Activated naive CD4-positive, alpha-beta T cell treated with anti-CD3 and anti-CD28 coated beads, Interleukin-2, amount 10 ng/mL, durations not matched to agents 7 days and 5 days (primary cell): ENCODE measurements around the gene ZSWIM6.
A peak's percentile ranks its signal among the peaks of the same experiment; 100 is the strongest.
"Not testable (repeated sequence)": the region's sequence is repeated elsewhere in the genome, so short reads cannot be mapped to it uniquely, and the experiment has no call there.

Experiments used
- CTCF ChIA-PET: fragments of 350-600 bp; sonication (Branson Sonifier 250); formaldehyde crosslinking; loops from one replicate; lab custom pipeline; 2021; ENCODE audit warnings: antibody characterized with exemption; lab: Charles Lee
- DNase-seq: peaks from one replicate; pipeline ENCODE4 v3.0.0-alpha.2; 2020
- H3K27ac Mint-ChIP-seq: one replicate; pipeline ENCODE4 v1.8.0; 2021; ENCODE audit warnings: mild to moderate bottlenecking, moderate library complexity, mixed read lengths
- H3K27me3 Mint-ChIP-seq: one replicate; pipeline ENCODE4 v1.8.0; 2021; ENCODE audit warnings: mild to moderate bottlenecking, mixed read lengths
- H3K36me3 Mint-ChIP-seq: one replicate; pipeline ENCODE4 v1.8.0; 2021; ENCODE audit warnings: mixed read lengths
- H3K4me1 Mint-ChIP-seq: one replicate; pipeline ENCODE4 v1.8.0; 2021; ENCODE audit warnings: mixed read lengths
- H3K4me3 Mint-ChIP-seq: one replicate; pipeline ENCODE4 v1.8.0; 2021; ENCODE audit warnings: mild to moderate bottlenecking, moderate library complexity, mixed read lengths
- H3K9me3 Mint-ChIP-seq: one replicate; pipeline ENCODE4 v1.8.0; 2021; ENCODE audit warnings: mixed read lengths

Gene ZSWIM6

DNA sequence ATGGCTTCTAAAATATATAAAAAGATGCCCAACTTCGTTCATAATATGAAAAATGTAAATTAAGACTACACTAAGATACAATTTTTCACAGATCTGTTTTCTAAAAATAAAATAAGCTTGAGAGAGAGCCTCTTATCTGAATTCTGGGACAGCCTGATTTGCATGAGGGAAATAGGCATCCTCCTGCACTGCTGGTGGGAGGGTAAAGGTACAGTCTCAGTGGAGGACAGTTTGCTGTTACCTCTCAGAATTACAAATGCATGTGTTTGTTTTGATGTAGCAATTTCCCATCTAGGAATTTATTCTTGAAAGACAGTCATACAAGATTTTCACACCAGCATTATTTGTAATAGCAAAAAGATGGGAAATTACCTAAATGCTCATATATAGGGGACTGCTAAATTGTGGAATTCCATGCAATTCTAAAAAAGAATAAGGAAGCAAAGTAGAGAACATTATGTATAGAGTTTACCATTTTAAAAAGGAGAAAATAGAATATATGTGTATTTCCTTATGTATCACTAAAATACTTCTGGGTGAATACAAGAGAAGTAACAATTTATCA is 75.7 kb downstream of the ZSWIM6 start:
- CTCF ChIA-PET = no interaction called here
- no peak overlapping the region for H3K27ac Mint-ChIP-seq
- H3K9me3 Mint-ChIP-seq = no peaks in the 10 kb centered on the region
- peaks cover 21% of the 10 kb centered on the region for H3K4me1 Mint-ChIP-seq
- H3K36me3 Mint-ChIP-seq = no peaks in the 10 kb centered on the region
- DNase-seq = no peak
- no peak overlapping the region for H3K4me3 Mint-ChIP-seq
- H3K27me3 Mint-ChIP-seq = peaks cover 4% of the 10 kb centered on the region

DNA sequence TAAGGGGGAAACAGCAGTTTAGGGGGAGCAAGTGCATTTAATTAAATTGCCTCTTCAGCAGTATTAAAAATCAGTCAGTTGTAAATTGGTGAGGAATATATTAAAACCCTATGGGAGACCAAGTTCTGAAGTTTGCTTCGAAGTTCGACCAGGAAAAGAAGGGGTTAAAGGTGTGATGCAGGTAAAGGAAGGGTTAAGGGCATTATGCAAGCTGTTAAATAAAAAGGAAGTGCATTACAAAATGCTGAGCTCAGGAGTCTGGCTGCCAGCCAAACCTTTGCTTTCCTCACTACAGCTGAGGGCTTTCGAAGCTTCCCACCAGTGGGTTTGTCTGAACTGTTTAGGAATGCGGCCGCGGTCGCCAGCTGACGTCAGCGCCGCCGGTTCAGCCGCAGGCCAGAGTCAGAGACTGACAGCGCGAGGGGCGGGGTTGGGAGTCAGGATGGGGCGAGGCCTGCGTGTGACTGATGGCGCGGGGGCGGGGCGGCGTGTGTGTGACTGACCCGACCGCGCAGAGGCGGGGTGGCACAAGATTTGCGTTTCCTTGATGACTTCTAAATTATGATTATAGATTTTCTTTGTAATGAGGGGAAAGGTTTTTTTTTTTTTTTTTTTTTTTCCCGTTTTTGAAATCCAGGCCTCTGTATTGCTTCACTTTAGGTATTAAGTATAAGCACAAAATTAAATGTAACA is 76.6 kb downstream of the ZSWIM6 start:
- Mint-ChIP-seq H3K4me3 (peak overlapping the region; percentile 45), H3K36me3 (no peaks in the 10 kb centered on the region), H3K27me3 (peaks cover 4% of the 10 kb centered on the region), H3K9me3 (no peaks in the 10 kb centered on the region), H3K27ac (peak overlapping the region; percentile 43), H3K4me1 (peaks cover 19% of the 10 kb centered on the region)
- peak; percentile 96 for DNase-seq
- CTCF ChIA-PET = interaction anchor here (0.6 kb wide), 1 partner anchor 179 kb away, joined by 3 read pairs; no protein-coding TSS in a partner anchor

DNA sequence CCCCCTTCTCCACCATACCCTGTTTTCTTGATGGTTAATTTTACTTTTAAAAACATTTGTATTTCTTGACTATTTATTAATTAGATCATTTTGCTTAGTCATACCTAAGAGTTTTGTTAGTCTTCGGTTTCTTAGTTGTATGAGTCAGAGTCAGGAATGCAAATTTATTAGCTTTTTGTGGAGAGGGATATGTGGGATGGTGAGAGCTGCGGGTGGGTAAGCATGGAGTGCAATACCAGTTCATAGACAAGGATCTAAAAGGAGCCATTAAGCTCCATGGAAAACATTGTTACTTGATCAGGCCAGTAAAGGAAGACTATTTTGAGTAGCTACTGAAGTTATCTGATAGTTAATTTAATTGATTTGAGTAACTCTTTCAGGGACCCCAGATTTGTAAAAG is 77.5 kb downstream of the ZSWIM6 start:
- no peak overlapping the region for H3K27ac Mint-ChIP-seq
- H3K4me1 Mint-ChIP-seq = peaks cover 19% of the 10 kb centered on the region
- CTCF ChIA-PET = no interaction called here

DNA sequence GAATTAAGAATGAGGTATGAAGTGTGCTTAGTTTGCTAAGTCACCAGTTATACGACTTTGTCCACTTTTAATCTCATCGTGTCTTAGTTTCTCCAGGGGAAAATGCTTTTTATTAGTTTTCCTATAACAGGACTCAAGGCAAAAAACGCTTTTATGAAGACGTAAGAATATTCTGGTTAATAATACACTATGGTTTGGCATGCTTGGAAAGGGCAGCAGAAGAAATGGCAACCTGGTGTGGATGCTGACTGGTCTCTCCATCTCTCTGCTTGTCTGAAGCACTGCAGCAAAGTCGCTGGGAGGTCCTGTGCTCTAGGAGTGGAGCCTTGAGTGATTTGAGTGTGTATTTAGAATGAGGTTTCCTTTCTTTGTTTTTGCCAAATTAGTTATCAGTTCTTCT is 78.8 kb downstream of the ZSWIM6 start:
- Mint-ChIP-seq H3K4me3 (no peak overlapping the region), H3K36me3 (no peaks in the 10 kb centered on the region), H3K27ac (no peak overlapping the region), H3K27me3 (peaks cover 4% of the 10 kb centered on the region), H3K4me1 (peaks cover 19% of the 10 kb centered on the region), H3K9me3 (no peaks in the 10 kb centered on the region)
- no peak for DNase-seq
- CTCF ChIA-PET = no interaction called here

More for the DNA sequence above, 77.5 kb downstream of the ZSWIM6 start:
- H3K9me3 Mint-ChIP-seq = no peaks in the 10 kb centered on the region
- H3K4me3 Mint-ChIP-seq = no peak overlapping the region
- peaks cover 4% of the 10 kb centered on the region for H3K27me3 Mint-ChIP-seq
- no peak for DNase-seq
- H3K36me3 Mint-ChIP-seq = no peaks in the 10 kb centered on the region

DNA sequence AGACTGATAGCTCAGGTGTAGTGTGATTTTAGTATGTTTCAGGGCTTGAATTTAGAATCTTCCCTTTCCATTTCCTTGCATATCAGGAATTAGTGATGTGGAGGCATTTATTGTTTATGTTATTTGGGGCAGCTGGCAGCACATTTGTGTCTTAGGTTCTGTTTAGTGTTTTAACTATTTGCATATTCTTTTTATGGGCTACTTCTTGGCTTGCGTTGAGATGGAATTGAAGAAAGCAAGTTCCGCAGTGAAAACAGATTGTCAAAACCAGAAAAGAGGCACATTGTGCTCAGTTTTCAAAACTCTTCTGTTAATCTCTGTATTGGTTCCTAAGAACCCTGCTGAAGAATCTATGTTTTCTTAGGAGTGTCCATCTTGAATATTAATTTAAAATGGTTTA is 80.3 kb downstream of the ZSWIM6 start:
- H3K27me3 Mint-ChIP-seq = peaks cover 4% of the 10 kb centered on the region
- H3K36me3 Mint-ChIP-seq = no peaks in the 10 kb centered on the region
- H3K27ac Mint-ChIP-seq = no peak overlapping the region
- peaks cover 19% of the 10 kb centered on the region for H3K4me1 Mint-ChIP-seq
- no peak for DNase-seq
- no peaks in the 10 kb centered on the region for H3K9me3 Mint-ChIP-seq
- H3K4me3 Mint-ChIP-seq = no peak overlapping the region
- CTCF ChIA-PET = no interaction called here

DNA sequence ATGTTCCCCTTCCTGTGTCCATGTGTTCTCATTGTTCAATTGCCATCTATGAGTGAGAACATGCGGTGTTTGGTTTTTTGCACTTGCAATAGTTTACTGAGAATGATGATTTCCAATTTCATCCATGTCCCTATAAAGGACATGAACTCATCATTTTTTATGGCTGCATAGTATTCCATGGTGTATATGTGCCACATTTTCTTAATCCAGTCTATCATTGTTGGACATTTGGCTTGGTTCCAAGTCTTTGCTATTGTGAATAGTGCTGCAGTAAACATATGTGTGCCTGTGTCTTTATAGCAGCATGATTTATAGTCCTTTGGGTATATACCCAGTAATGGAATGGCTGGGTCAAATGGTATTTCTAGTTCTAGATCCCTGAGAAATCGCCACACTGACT is 81.1 kb downstream of the ZSWIM6 start:
- DNase-seq, CTCF ChIA-PET: not testable (repeated sequence)

DNA sequence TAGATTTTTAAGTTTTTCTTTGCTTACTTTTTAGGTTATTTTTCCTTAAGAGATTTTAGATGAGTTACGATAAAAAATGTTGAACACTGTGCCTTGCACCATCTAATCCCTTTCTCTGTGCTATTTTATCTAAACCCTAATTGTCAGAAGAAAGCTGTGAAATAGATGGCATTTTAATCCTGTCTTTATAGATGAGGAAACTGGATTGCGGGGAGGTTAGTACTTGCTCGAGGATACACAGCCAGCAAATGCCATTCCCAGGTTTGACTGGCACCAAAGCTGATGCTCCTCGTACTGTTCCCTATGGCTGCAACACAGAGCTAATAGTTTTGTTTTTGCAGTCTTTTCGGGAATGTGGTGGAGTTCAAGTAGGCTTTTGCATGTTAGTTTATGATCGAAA is 82.7 kb downstream of the ZSWIM6 start:
- no peak overlapping the region for H3K27ac Mint-ChIP-seq
- no peak overlapping the region for H3K4me3 Mint-ChIP-seq
- no peaks in the 10 kb centered on the region for H3K9me3 Mint-ChIP-seq
- DNase-seq = no peak
- no peaks in the 10 kb centered on the region for H3K36me3 Mint-ChIP-seq
- H3K4me1 Mint-ChIP-seq = peaks cover under 1% of the 10 kb centered on the region
- CTCF ChIA-PET = no interaction called here
- H3K27me3 Mint-ChIP-seq = no peaks in the 10 kb centered on the region

More for the DNA sequence above, 81.1 kb downstream of the ZSWIM6 start:
- H3K27ac Mint-ChIP-seq, H3K27me3 Mint-ChIP-seq, H3K36me3 Mint-ChIP-seq, H3K9me3 Mint-ChIP-seq, H3K4me3 Mint-ChIP-seq: not testable (repeated sequence)
- H3K4me1 Mint-ChIP-seq = peaks cover 15% of the 10 kb centered on the region

DNA sequence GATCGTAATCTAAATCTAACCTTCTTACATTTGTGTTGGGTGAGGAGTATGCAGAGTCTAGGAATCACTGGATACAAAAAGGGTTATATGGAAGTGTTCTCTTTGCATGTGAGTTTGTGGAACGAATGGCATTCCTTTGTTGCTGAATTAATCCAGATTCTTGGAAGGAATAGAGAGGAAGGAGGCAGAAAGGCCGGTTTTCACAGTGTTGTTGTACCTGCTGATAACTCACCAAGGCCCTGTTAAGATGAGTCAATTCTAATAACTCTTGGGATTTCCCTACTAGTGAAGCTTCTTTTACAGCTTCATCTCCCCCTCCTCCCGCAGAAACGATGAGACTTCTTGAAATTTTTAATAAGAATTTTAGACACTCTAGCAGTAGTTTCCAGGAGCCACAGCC is 84.0 kb downstream of the ZSWIM6 start:
- Mint-ChIP-seq H3K27ac (no peak overlapping the region), H3K4me3 (no peak overlapping the region), H3K27me3 (no peaks in the 10 kb centered on the region), H3K36me3 (no peaks in the 10 kb centered on the region), H3K9me3 (no peaks in the 10 kb centered on the region), H3K4me1 (no peaks in the 10 kb centered on the region)
- DNase-seq = no peak
- CTCF ChIA-PET = no interaction called here

DNA sequence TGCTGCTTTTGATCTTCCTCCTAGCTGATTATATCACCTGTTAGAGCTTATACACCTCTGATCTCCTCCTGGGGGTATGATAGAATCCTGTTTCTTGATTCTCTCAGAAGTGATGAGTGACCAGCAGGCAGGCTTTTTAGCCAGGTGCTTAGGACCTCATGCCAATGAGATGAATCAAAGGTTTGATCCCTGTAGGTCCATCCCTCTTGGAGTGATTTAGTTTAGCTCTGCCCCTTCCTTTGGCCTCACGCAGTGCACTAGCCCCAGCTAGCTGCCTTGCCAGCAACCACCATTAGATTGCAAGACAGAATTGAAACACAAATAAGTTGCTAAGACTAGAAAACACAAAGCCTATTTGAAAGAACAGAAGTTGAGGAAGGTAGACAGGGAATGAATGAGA is 84.4 kb downstream of the ZSWIM6 start:
- CTCF ChIA-PET = no interaction called here
- H3K4me3 Mint-ChIP-seq = no peak overlapping the region
- no peaks in the 10 kb centered on the region for H3K4me1 Mint-ChIP-seq
- no peaks in the 10 kb centered on the region for H3K36me3 Mint-ChIP-seq
- no peak overlapping the region for H3K27ac Mint-ChIP-seq
- H3K27me3 Mint-ChIP-seq = no peaks in the 10 kb centered on the region
- H3K9me3 Mint-ChIP-seq = peaks cover 3% of the 10 kb centered on the region
- no peak for DNase-seq

DNA sequence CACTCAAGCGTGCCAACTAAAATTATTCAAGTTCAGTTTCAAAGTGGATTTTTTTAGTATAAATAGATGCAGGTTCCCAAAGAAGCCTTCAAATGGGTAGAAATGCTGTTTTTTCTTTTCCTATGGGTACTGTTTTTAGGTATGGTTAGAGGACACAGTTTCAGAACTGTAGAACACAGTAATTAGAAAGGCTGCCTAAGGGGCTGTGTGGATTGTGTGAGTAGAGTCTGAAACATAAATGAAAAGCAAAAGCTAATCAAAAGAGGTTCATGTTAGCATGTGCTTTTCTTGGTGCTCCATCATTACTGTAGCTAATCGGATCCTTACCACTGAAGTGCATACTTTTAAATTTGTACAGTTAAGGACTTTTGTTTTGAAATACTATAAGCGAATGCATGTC is 85.3 kb downstream of the ZSWIM6 start:
- Mint-ChIP-seq H3K27ac (no peak overlapping the region), H3K36me3 (no peaks in the 10 kb centered on the region), H3K4me1 (no peaks in the 10 kb centered on the region), H3K9me3 (peaks cover 5% of the 10 kb centered on the region), H3K27me3 (no peaks in the 10 kb centered on the region), H3K4me3 (no peak overlapping the region)
- CTCF ChIA-PET = no interaction called here
- DNase-seq = no peak

DNA sequence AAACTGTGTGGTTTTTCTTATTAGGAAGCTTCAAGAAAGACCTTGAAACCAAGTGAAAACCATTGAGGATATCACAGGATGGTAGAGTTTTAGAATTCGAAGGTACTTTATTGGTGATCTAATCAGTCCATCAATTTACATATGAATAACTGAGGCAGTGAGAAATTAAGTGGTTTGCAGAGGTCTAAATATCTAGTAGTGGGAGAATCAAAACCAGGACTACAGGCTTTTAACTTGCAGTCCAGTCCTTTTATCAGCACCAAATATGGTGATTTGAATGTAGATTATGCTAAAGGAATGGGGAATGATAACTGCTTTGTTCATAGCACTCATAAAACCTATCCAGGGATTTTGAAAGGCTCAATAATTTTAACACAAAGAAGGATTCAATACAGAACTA is 85.8 kb downstream of the ZSWIM6 start:
- DNase-seq = no peak
- Mint-ChIP-seq H3K4me3 (no peak overlapping the region), H3K27ac (no peak overlapping the region), H3K27me3 (no peaks in the 10 kb centered on the region), H3K9me3 (peaks cover 5% of the 10 kb centered on the region), H3K36me3 (no peaks in the 10 kb centered on the region), H3K4me1 (no peaks in the 10 kb centered on the region)
- CTCF ChIA-PET = no interaction called here

DNA sequence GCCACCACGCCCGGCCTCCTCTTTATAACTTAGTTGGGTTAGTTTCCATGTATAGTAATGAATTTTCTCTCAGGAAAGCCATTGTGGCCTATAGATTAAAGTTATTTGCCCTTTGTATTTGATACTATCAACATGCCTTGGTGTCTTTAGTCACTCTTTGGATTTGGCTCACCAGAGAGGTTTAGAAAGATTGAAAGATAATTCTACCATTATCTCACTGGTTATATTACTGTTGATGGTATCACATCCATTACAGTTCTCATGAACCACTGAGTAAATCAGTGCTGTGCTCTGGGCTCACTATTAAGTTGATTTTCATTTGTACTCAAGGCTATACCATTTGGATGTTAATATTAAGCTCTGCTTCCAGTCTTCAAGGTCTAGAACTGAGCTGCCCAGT is 87.0 kb downstream of the ZSWIM6 start:
- Mint-ChIP-seq H3K36me3 (no peaks in the 10 kb centered on the region), H3K4me1 (peaks cover 9% of the 10 kb centered on the region)
- CTCF ChIA-PET = no interaction called here

DNA sequence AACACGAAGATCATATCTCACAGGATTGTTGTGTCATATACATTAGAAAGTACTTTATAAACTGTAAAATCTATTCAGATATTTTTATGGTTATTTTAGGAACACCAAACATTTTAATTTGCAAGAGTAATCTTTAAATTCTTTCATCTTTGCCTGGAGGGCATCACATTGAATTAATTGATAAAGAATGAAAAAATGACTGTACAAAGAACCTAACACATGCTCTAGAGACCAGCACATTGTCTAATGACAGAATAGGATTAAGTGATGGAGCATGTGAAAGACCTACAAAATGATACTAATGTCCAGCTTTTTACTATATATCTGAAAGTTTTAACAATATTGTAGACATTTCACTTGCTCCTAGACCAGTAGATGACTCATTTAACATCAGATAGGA is 88.0 kb downstream of the ZSWIM6 start:
- peaks cover 5% of the 10 kb centered on the region for H3K9me3 Mint-ChIP-seq
- H3K4me1 Mint-ChIP-seq = peaks cover 10% of the 10 kb centered on the region
- no peak overlapping the region for H3K27ac Mint-ChIP-seq
- CTCF ChIA-PET = no interaction called here
- no peak for DNase-seq
- H3K36me3 Mint-ChIP-seq = no peaks in the 10 kb centered on the region
- no peak overlapping the region for H3K4me3 Mint-ChIP-seq
- H3K27me3 Mint-ChIP-seq = no peaks in the 10 kb centered on the region

More for the DNA sequence above, 87.0 kb downstream of the ZSWIM6 start:
- Mint-ChIP-seq H3K9me3 (peaks cover 5% of the 10 kb centered on the region), H3K27ac (no peak overlapping the region), H3K27me3 (no peaks in the 10 kb centered on the region), H3K4me3 (no peak overlapping the region)
- DNase-seq = no peak

DNA sequence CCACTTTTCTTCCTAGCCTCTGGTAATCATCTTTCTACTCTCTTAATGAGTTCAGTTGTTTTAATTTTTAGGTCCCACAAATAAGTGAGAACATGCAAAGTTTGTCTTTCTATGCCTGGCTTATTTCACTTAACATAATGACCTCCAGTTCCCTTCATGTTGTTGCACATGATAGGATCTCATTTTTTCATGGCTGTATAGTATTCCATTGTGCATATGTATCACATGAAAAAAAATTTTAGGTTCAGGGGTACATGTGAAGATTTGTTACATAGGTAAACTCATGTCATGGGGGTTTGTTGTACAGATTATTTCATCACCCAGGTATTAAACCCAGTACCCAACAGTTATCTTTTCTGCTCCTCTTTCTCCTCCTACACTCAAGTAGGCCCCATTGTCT is 89.2 kb downstream of the ZSWIM6 start:
- H3K4me3 Mint-ChIP-seq, DNase-seq, H3K27me3 Mint-ChIP-seq, H3K9me3 Mint-ChIP-seq, H3K36me3 Mint-ChIP-seq, H3K27ac Mint-ChIP-seq, H3K4me1 Mint-ChIP-seq, CTCF ChIA-PET: not testable (repeated sequence)

DNA sequence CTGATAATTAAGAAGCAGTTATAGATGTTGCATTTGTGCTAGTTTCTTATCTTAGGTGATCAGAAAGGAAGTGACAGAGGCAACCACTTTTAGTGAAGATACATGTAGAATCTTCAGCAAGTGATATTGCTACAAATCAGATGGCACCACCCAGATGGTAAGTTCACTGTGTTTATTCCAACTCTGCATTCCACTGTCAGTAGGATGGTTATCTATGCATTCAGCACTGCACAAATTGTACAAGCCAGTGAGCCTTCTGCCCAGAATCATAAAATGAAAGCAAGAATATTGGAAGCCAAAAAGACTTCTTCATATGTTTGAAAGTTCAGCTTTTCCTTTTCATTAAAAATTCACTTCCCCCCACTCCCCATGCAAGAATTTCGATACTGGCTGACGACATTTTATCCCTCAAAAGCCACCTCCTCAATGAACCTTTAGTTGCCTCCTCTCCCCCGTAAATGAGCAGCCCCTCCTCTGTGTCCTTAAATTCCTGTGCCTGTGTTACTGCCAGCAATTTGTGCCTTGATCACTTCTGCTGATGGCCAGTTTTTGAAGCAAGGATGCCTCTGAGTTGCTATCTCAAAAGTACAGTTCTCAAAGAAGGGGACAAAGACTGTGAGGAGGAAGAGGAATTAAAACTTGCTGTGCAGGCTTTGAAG is 91.6 kb downstream of the ZSWIM6 start:
- H3K36me3 Mint-ChIP-seq = no peaks in the 10 kb centered on the region
- H3K27me3 Mint-ChIP-seq = no peaks in the 10 kb centered on the region
- H3K4me3 Mint-ChIP-seq = no peak overlapping the region
- H3K4me1 Mint-ChIP-seq = peaks cover 10% of the 10 kb centered on the region
- peaks cover 5% of the 10 kb centered on the region for H3K9me3 Mint-ChIP-seq
- DNase-seq = no peak
- no peak overlapping the region for H3K27ac Mint-ChIP-seq
- CTCF ChIA-PET = no interaction called here
